GM12878 (cell line): ENCODE data around the gene STAT3. TPM values are rescaled to one million over a fixed set of nuclear protein-coding genes. Genes with fewer than 3 reads are reported as not detected.

Source experiments
- ATAC-seq: fragments of 200-7000 bp; cut with Tn5 transposase; 3 replicates; pipeline ENCODE4 v1.9.1; 2020; ENCODE audit warnings: mild to moderate bottlenecking, moderate library complexity
- BruUV-seq: library from RNA; stranded (reverse); fragments of 400-500 nt; replicated peaks from 2 replicates; lab custom pipeline; 2021; lab: Mats Ljungman, UMichigan
- CTCF ChIA-PET: fragments of 300-600 bp; sonication (Branson Sonifier 250); formaldehyde crosslinking; extraction: SDS; loops from one replicate; lab custom pipeline; 2021; ENCODE audit warnings: inconsistent platforms; lab: Yijun Ruan, JAX
- POLR2A ChIA-PET: fragments of 350-600 bp; formaldehyde crosslinking; extraction: SDS; loops from one replicate; lab custom pipeline; 2021; ENCODE audit warnings: inconsistent platforms; lab: Charles Lee
- RAD21 ChIA-PET: fragments of 300-600 bp; sonication (Branson Sonifier 250); formaldehyde crosslinking; loops from one replicate; lab custom pipeline; 2023; ENCODE audit warnings: antibody characterized with exemption; ENCODE audit not compliant: unreplicated experiment; lab: Charles Lee
- SMC1A ChIA-PET: fragments of 300-600 bp; sonication (Branson Sonifier 250); formaldehyde crosslinking; loops from one replicate; lab custom pipeline; 2023; ENCODE audit not compliant: unreplicated experiment, uncharacterized antibody; lab: Charles Lee
- DNase-seq: peaks from one replicate; pipeline ENCODE4 v3.0.0-alpha.2; 2011; ENCODE audit warnings: low read depth, low spot score
- FAIRE-seq: peaks from 3 replicates; lab custom pipeline; 2011; peaks lifted over from hg19 to GRCh38; lab: Jason Lieb, UNC
- H2AFZ ChIP-seq: 2 replicates; pipeline ENCODE4 v1.6.0; 2011; ENCODE audit warnings: low read depth, low read length, control low read depth; ENCODE audit not compliant: control insufficient read depth
- H3K27ac ChIP-seq: 2 replicates; pipeline ENCODE4 v1.5.1; 2011; ENCODE audit warnings: control low read depth; ENCODE audit not compliant: control insufficient read depth, insufficient read depth
- H3K27me3 ChIP-seq, 2 experiments: replicated peaks in 1 of 2; 2 replicates each; pipeline versions ENCODE4 v1.6.0 to v1.6.1; 2011; ENCODE audit warnings: low read length in 1 of 2; ENCODE audit not compliant: control insufficient read depth in 2 of 2, insufficient read depth in 2 of 2
- H3K36me3 ChIP-seq, 2 experiments: 2 replicates each; pipeline ENCODE4 v1.5.1; 2011; ENCODE audit warnings: low read length in 1 of 2; ENCODE audit not compliant: control insufficient read depth in 2 of 2, insufficient read depth in 2 of 2
- H3K4me1 ChIP-seq: 2 replicates; pipeline ENCODE4 v1.6.1; 2011; ENCODE audit warnings: mild to moderate bottlenecking, low read length, moderate library complexity, mixed read lengths; ENCODE audit not compliant: control insufficient read depth, insufficient read depth
- H3K4me2 ChIP-seq: 2 replicates; pipeline ENCODE4 v1.6.0; 2011; ENCODE audit warnings: control low read depth; ENCODE audit not compliant: control insufficient read depth, insufficient read depth
- H3K4me3 ChIP-seq: fragments of 200-600 bp; sonication (generic); 2 replicates; pipeline ENCODE4 v1.5.1; 2016
- H3K79me2 ChIP-seq: 2 replicates; pipeline ENCODE4 v1.6.0; 2011; ENCODE audit warnings: low read length; ENCODE audit not compliant: control insufficient read depth, insufficient read depth
- H3K9ac ChIP-seq: 2 replicates; pipeline ENCODE4 v1.8.0; 2011; ENCODE audit warnings: low read length, control low read depth, mixed read lengths; ENCODE audit not compliant: control insufficient read depth, insufficient read depth
- H3K9me3 ChIP-seq: replicated peaks from 3 replicates; pipeline ENCODE4 v1.5.1; 2011; ENCODE audit warnings: mild to moderate bottlenecking, low read length; ENCODE audit not compliant: control insufficient read depth, insufficient read depth
- H4K20me1 ChIP-seq: 2 replicates; pipeline ENCODE4 v1.6.0; 2011; ENCODE audit not compliant: control insufficient read depth, insufficient read depth
- CBX5 ChIP-seq: sonication (generic); IDR thresholded peaks from 2 replicates; pipeline ENCODE4 v1.6.1; 2016; ENCODE audit warnings: low read depth, moderate library complexity, mild to moderate bottlenecking, inconsistent platforms
- EGR1 ChIP-seq, 2 experiments: IDR thresholded peaks; 1 replicate in 1 of 2; 2 replicates in 1 of 2; pipeline ENCODE4 v1.6.1; 2011 to 2012; ENCODE audit warnings: low read depth in 2 of 2, low read length in 2 of 2, borderline replicate concordance in 1 of 2, mild to moderate bottlenecking in 1 of 2, moderate library complexity in 1 of 2
- ESRRA ChIP-seq: IDR thresholded peaks from 2 replicates; pipeline ENCODE4 v1.6.1; 2012; ENCODE audit warnings: mild to moderate bottlenecking, low read length, improper control_type of control experiment
- IKZF1 ChIP-seq: fragments of 450-650 bp; conservative IDR thresholded peaks from 2 replicates; pipeline ENCODE4 v1.6.1; 2017; ENCODE audit warnings: antibody characterized with exemption, mild to moderate bottlenecking
- KLF5 ChIP-seq: fragments of 450-650 bp; IDR thresholded peaks from 2 replicates; pipeline ENCODE4 v1.6.1; 2014; ENCODE audit warnings: mild to moderate bottlenecking; ENCODE audit not compliant: partially characterized antibody
- MTA2 ChIP-seq: fragments of 450-650 bp; IDR thresholded peaks from 2 replicates; pipeline ENCODE4 v1.6.1; 2016; ENCODE audit warnings: low read depth, mild to moderate bottlenecking, moderate library complexity
- POLR2A ChIP-seq: IDR thresholded peaks from 2 replicates; pipeline ENCODE4 v1.6.1; 2011; ENCODE audit warnings: low read depth, mild to moderate bottlenecking, low read length
- POLR2AphosphoS5 ChIP-seq: IDR thresholded peaks from 2 replicates; pipeline ENCODE4 v1.6.1; 2011; ENCODE audit warnings: mild to moderate bottlenecking, low read length, inconsistent platforms
- POU2F2 ChIP-seq: IDR thresholded peaks from 3 replicates; pipeline ENCODE4 v1.6.1; 2011; ENCODE audit warnings: low read depth, mild to moderate bottlenecking, low read length, borderline replicate concordance
- RELA ChIP-seq: fragments of 450-650 bp; IDR thresholded peaks from 2 replicates; pipeline ENCODE4 v1.8.0; 2014; ENCODE audit warnings: borderline replicate concordance; ENCODE audit not compliant: partially characterized antibody
- ZSCAN29 ChIP-seq: fragments of 450-650 bp; IDR thresholded peaks from 2 replicates; pipeline ENCODE4 v1.6.1; 2017; ENCODE audit warnings: mild to moderate bottlenecking, moderate library complexity
- WGBS: methylation state at CpG from one replicate; pipeline ENCODE4 v1.1.6; 2016; ENCODE audit warnings: low lambda C conversion rate; ENCODE audit not compliant: insufficient replicate concordance, insufficient coverage; ENCODE audit errors: missing lambda C conversion rate; 5-methylcytosine and 5-hydroxymethylcytosine counted together
- in situ Hi-C: fragments of 300-500 bp; cut with MboI; formaldehyde crosslinking; loops from 9 replicates; pipeline ENCODE4 v1.14.3; 2018; ENCODE audit warnings: mixed read lengths
- intact Hi-C: fragments of 100-400 bp; cut with micrococcal nuclease; formaldehyde crosslinking; loops from one replicate; pipeline ENCODE4 v1.14.2; 2022; ENCODE audit not compliant: unreplicated experiment
- polyA plus RNA-seq, 11 experiments: library from polyadenylated mRNA; depleted of rRNA in 4 of 11; unstranded in 6 of 11; stranded (reverse) in 5 of 11; fragments of >200 nt; fragmentation: Nextera tagmentation in 4 of 11; fragmentation: Illumina TruSeq in 1 of 11; extraction: Ambion mirVana in 4 of 11; extraction: Trizol in 1 of 11; gene quantifications; 1 replicate in 1 of 11; 2 replicates in 10 of 11; pipeline versions ENCODE4 v1.2.1 to v1.2.3, GENCODE V29; 2011 to 2016; ENCODE audit warnings: inconsistent platforms in 2 of 11, missing spikeins in 2 of 11, low read depth in 1 of 11
- total RNA-seq, 4 experiments: library from RNA; depleted of rRNA in 3 of 4; stranded (reverse); fragments of >200 nt in 3 of 4; fragmentation: Illumina TruSeq in 1 of 4; extraction: Trizol in 1 of 4; gene quantifications; 2 replicates each; pipeline versions ENCODE4 v1.2.1 to v1.2.3, GENCODE V29; 2013 to 2021
- TF ChIP-seq, protein P1 (sequence below): fragments of 450-650 bp; IDR thresholded peaks from 2 replicates; pipeline ENCODE4 v1.6.1; 2017; ENCODE audit warnings: borderline replicate concordance

Gene STAT3
- total and polyA plus RNA-seq, 10 of the 15 experiments (the other 5 are each of a cell fraction or from before 2014, with no cell fraction given) = 18.4 to 96.4 (median 60.9) TPM

DNA sequence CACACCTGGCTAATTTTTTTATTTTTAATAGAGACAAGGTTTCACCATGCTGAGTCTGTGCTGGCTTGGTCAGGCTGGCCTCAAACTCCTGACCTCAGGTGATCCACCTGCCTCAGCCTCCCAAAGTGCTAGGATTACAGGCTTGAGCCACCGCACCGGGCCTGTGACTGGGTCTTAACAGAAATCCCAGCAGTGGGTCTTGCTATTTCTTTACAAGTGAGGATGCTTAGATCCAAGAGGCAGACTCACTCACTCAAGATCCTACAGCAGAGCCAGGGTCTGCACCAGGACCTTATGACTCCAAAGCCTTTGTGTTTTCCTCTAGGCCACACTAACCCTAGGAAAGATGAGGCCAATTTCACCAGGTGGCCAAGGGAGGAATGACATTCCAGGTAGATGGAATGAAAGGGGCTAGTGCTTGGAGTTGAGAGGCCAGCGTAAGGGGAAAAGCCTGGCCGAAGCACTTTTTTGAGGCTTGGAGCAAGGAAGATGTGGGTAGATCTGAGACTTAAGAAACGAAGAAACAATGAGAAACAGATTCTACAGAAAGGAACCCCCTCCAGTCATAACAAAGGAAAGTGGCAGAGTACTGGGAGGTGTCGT, 105.7 kb downstream of the STAT3 start:
- Histone ChIP-seq H3K27ac (no peak overlapping the region), H3K79me2 (peaks cover 10% of the 10 kb centered on the region), H3K4me3 (no peak overlapping the region), H3K27me3 (no peaks in the 10 kb centered on the region), H3K9me3 (no peaks in the 10 kb centered on the region), H3K4me2 (no peak overlapping the region), H4K20me1 (no peaks in the 10 kb centered on the region), H3K36me3 (no peaks in the 10 kb centered on the region), H3K4me1 (peaks cover 21% of the 10 kb centered on the region), H2AFZ (no peak overlapping the region), H3K9ac (no peak overlapping the region)
- POLR2A ChIA-PET = no interaction called here
- in situ Hi-C loops = no loop called here
- no peak for DNase-seq
- no peak for ATAC-seq
- SMC1A ChIA-PET = no interaction called here
- WGBS = 77% methylated on average over 6 of the region's 6 CpGs
- FAIRE-seq = no peak
- CTCF ChIA-PET = interaction anchor here (1.6 kb wide), 1 partner anchor 60 kb away, joined by 3 read pairs; no protein-coding TSS in a partner anchor
- TF ChIP-seq EGR1 (IDR thresholded peaks at IDR 0.05; ENCODE audit: borderline replicate concordance in 1 of 2, low read depth in 2 of 2, low read length in 2 of 2) (no peak), KLF5 (no peak), ESRRA (no peak), POLR2AphosphoS5 (no peak), ZSCAN29 (no peak), RELA (no peak), MTA2 (no peak), POU2F2 (no peak), IKZF1 (no peak), POLR2A (no peak), CBX5 (no peak)
- TF ChIP-seq, protein P1, sequence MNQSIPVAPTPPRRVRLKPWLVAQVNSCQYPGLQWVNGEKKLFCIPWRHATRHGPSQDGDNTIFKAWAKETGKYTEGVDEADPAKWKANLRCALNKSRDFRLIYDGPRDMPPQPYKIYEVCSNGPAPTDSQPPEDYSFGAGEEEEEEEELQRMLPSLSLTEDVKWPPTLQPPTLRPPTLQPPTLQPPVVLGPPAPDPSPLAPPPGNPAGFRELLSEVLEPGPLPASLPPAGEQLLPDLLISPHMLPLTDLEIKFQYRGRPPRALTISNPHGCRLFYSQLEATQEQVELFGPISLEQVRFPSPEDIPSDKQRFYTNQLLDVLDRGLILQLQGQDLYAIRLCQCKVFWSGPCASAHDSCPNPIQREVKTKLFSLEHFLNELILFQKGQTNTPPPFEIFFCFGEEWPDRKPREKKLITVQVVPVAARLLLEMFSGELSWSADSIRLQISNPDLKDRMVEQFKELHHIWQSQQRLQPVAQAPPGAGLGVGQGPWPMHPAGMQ = no peak
- RAD21 ChIA-PET = no interaction called here
- intact Hi-C loops = no loop called here
- no TSS peak for BruUV-seq
